SK-N-SH treated with all-trans-retinoic acid at 6 μM for 48 hours (cell line): ENCODE measurements around the gene POFUT1.

Experiments
- ATAC-seq: fragments of 200-7000 bp; cut with Tn5 transposase; 3 replicates; pipeline ENCODE4 v1.9.1; 2020; ENCODE audit warnings: mild to moderate bottlenecking, moderate library complexity
- BACH2 ChIP-seq: fragments of 250-450 bp; sonication (Bioruptor Pico); IDR thresholded peaks from 2 replicates; pipeline ENCODE4 v1.9.0; 2021; ENCODE audit warnings: mild to moderate bottlenecking, borderline replicate concordance
- CSDC2 ChIP-seq: fragments of 250-450 bp; sonication (Bioruptor Pico); IDR thresholded peaks from 2 replicates; pipeline ENCODE4 v1.5.0; 2020; ENCODE audit warnings: mild to moderate bottlenecking, moderate library complexity
- ESRRG ChIP-seq: fragments of 250-450 bp; sonication (Bioruptor Pico); IDR thresholded peaks from 2 replicates; pipeline ENCODE4 v1.6.1; 2021; ENCODE audit warnings: mild to moderate bottlenecking
- GLIS3 ChIP-seq: fragments of 250-450 bp; sonication (Bioruptor Pico); IDR thresholded peaks from 2 replicates; pipeline ENCODE4 v1.5.0; 2020; ENCODE audit warnings: mild to moderate bottlenecking, moderate library complexity
- ISL1 ChIP-seq: fragments of 250-450 bp; sonication (Bioruptor Pico); IDR thresholded peaks from 2 replicates; pipeline ENCODE4 v2.1.2; 2022; ENCODE audit warnings: mild to moderate bottlenecking, moderate library complexity
- PPARA ChIP-seq: fragments of 250-450 bp; sonication (Bioruptor Pico); IDR thresholded peaks from 2 replicates; pipeline ENCODE4 v1.5.0; 2020; ENCODE audit warnings: mild to moderate bottlenecking, borderline replicate concordance
- RARB ChIP-seq: fragments of 250-450 bp; sonication (Bioruptor Pico); IDR thresholded peaks from 2 replicates; pipeline ENCODE4 v1.8.0; 2021; ENCODE audit warnings: mild to moderate bottlenecking, moderate library complexity
- SNAI2 ChIP-seq: fragments of 250-450 bp; sonication (Bioruptor Pico); IDR thresholded peaks from 2 replicates; pipeline ENCODE4 v1.5.0; 2020; ENCODE audit warnings: mild to moderate bottlenecking, moderate library complexity
- TCF4 ChIP-seq: fragments of 250-450 bp; sonication (Bioruptor Pico); IDR thresholded peaks from 2 replicates; pipeline ENCODE4 v1.8.0; 2021; ENCODE audit warnings: mild to moderate bottlenecking, moderate library complexity, borderline replicate concordance
- TOX ChIP-seq: fragments of 250-450 bp; sonication (Bioruptor Pico); IDR thresholded peaks from 2 replicates; pipeline ENCODE4 v1.8.0; 2021; ENCODE audit warnings: mild to moderate bottlenecking, moderate library complexity, borderline replicate concordance
- TSHZ2 ChIP-seq: fragments of 250-450 bp; sonication (Bioruptor Pico); IDR thresholded peaks from 2 replicates; pipeline ENCODE4 v1.5.0; 2020; ENCODE audit warnings: mild to moderate bottlenecking, moderate library complexity
- ZC3H10 ChIP-seq: fragments of 250-450 bp; sonication (Bioruptor Pico); IDR thresholded peaks from 2 replicates; pipeline ENCODE4 v1.5.1; 2021; ENCODE audit warnings: mild to moderate bottlenecking, moderate library complexity
- ZFP3 ChIP-seq: fragments of 250-450 bp; sonication (Bioruptor Pico); IDR thresholded peaks from 2 replicates; pipeline ENCODE4 v1.5.0; 2020; ENCODE audit warnings: mild to moderate bottlenecking, moderate library complexity
- ZFP30 ChIP-seq: fragments of 450-650 bp; formaldehyde crosslinking; IDR thresholded peaks from 2 replicates; pipeline ENCODE4 v1.5.0; 2022; ENCODE audit warnings: mild to moderate bottlenecking, moderate library complexity
- ZNF565 ChIP-seq: fragments of 450-650 bp; formaldehyde crosslinking; conservative IDR thresholded peaks from 2 replicates; pipeline ENCODE4 v1.5.0; 2020; ENCODE audit warnings: low read depth, mild to moderate bottlenecking, moderate library complexity
- ZNF70 ChIP-seq: fragments of 450-650 bp; formaldehyde crosslinking; IDR thresholded peaks from 2 replicates; pipeline ENCODE4 v1.5.0; 2020; ENCODE audit warnings: mild to moderate bottlenecking, moderate library complexity
- ZNF8 ChIP-seq: fragments of 450-650 bp; formaldehyde crosslinking; IDR thresholded peaks from 2 replicates; pipeline ENCODE4 v1.5.0; 2020; ENCODE audit warnings: mild to moderate bottlenecking, moderate library complexity
- TF ChIP-seq, protein P1 (sequence below): fragments of 250-450 bp; sonication (Bioruptor Pico); IDR thresholded peaks from 2 replicates; pipeline ENCODE4 v1.8.0; 2021; ENCODE audit warnings: low read depth, mild to moderate bottlenecking, moderate library complexity, borderline replicate concordance
- TF ChIP-seq, protein P2 (sequence below): fragments of 250-450 bp; sonication (Bioruptor Pico); IDR thresholded peaks from 2 replicates; pipeline ENCODE4 v1.5.1; 2021; ENCODE audit warnings: mild to moderate bottlenecking, moderate library complexity
- TF ChIP-seq, protein P3 (sequence below): fragments of 250-450 bp; sonication (Bioruptor Pico); IDR thresholded peaks from 2 replicates; pipeline ENCODE4 v1.5.1; 2020; ENCODE audit warnings: low read depth, mild to moderate bottlenecking, moderate library complexity
- TF ChIP-seq, protein P4 (sequence below): fragments of 250-450 bp; sonication (Bioruptor Pico); IDR thresholded peaks from 2 replicates; pipeline ENCODE4 v1.8.0; 2020; ENCODE audit warnings: mild to moderate bottlenecking, moderate library complexity, borderline replicate concordance

Gene POFUT1

DNA sequence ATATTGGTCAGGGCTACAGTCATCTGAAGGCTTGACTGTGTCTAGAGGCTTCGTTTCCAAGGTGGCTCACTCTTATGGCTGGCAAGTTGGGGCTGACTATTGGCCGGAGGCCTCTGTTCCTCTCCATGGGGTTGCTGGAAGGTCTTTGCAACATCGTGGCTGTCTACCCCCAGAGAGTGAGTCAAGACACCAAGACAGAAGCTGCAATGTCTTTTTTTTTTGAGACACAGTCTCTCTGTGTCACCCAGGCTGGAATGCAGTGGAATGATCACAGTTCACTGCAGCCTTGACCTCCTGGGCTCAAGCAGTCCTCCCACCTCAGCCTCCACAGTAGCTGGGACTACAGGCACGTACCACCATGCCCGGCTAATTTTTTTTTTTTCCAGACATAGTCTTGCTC, 40.4 kb downstream of the POFUT1 start:
- ATAC-seq = no peak
- TF ChIP-seq, protein P1, sequence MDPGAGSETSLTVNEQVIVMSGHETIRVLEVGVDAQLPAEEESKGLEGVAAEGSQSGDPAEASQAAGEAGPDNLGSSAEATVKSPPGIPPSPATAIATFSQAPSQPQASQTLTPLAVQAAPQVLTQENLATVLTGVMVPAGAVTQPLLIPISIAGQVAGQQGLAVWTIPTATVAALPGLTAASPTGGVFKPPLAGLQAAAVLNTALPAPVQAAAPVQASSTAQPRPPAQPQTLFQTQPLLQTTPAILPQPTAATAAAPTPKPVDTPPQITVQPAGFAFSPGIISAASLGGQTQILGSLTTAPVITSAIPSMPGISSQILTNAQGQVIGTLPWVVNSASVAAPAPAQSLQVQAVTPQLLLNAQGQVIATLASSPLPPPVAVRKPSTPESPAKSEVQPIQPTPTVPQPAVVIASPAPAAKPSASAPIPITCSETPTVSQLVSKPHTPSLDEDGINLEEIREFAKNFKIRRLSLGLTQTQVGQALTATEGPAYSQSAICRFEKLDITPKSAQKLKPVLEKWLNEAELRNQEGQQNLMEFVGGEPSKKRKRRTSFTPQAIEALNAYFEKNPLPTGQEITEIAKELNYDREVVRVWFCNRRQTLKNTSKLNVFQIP (CRISPR knock-in tag) = no peak
- TF ChIP-seq ZNF70 (CRISPR knock-in tag) (no peak), TOX (CRISPR knock-in tag) (no peak), ZC3H10 (CRISPR knock-in tag) (no peak), TSHZ2 (CRISPR knock-in tag) (no peak), ZFP3 (CRISPR knock-in tag) (no peak)
- TF ChIP-seq, protein P2, sequence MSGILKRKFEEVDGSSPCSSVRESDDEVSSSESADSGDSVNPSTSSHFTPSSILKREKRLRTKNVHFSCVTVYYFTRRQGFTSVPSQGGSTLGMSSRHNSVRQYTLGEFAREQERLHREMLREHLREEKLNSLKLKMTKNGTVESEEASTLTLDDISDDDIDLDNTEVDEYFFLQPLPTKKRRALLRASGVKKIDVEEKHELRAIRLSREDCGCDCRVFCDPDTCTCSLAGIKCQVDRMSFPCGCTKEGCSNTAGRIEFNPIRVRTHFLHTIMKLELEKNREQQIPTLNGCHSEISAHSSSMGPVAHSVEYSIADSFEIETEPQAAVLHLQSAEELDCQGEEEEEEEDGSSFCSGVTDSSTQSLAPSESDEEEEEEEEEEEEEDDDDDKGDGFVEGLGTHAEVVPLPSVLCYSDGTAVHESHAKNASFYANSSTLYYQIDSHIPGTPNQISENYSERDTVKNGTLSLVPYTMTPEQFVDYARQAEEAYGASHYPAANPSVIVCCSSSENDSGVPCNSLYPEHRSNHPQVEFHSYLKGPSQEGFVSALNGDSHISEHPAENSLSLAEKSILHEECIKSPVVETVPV (CRISPR knock-in tag) = no peak
- TF ChIP-seq, protein P3, sequence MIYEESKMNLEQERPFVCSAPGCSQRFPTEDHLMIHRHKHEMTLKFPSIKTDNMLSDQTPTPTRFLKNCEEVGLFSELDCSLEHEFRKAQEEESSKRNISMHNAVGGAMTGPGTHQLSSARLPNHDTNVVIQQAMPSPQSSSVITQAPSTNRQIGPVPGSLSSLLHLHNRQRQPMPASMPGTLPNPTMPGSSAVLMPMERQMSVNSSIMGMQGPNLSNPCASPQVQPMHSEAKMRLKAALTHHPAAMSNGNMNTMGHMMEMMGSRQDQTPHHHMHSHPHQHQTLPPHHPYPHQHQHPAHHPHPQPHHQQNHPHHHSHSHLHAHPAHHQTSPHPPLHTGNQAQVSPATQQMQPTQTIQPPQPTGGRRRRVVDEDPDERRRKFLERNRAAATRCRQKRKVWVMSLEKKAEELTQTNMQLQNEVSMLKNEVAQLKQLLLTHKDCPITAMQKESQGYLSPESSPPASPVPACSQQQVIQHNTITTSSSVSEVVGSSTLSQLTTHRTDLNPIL (CRISPR knock-in tag) = no peak
- TF ChIP-seq, protein P4, sequence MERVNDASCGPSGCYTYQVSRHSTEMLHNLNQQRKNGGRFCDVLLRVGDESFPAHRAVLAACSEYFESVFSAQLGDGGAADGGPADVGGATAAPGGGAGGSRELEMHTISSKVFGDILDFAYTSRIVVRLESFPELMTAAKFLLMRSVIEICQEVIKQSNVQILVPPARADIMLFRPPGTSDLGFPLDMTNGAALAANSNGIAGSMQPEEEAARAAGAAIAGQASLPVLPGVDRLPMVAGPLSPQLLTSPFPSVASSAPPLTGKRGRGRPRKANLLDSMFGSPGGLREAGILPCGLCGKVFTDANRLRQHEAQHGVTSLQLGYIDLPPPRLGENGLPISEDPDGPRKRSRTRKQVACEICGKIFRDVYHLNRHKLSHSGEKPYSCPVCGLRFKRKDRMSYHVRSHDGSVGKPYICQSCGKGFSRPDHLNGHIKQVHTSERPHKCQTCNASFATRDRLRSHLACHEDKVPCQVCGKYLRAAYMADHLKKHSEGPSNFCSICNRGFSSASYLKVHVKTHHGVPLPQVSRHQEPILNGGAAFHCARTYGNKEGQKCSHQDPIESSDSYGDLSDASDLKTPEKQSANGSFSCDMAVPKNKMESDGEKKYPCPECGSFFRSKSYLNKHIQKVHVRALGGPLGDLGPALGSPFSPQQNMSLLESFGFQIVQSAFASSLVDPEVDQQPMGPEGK (CRISPR knock-in tag) = no peak

- ATAC-seq = no peak
- TF ChIP-seq PPARA (no peak), CSDC2 (CRISPR knock-in tag) (no peak), TSHZ2 (CRISPR knock-in tag) (no peak), ZNF8 (CRISPR knock-in tag) (no peak), BACH2 (CRISPR knock-in tag) (no peak), ESRRG (CRISPR knock-in tag) (no peak), ZFP30 (CRISPR knock-in tag) (no peak), TCF4 (no peak), ZNF70 (CRISPR knock-in tag) (no peak), ZFP3 (CRISPR knock-in tag) (no peak), ZC3H10 (CRISPR knock-in tag) (no peak), ISL1 (CRISPR knock-in tag) (no peak), GLIS3 (CRISPR knock-in tag) (no peak), ZNF565 (CRISPR knock-in tag) (no peak), SNAI2 (CRISPR knock-in tag) (no peak), RARB (CRISPR knock-in tag) (no peak)
- TF ChIP-seq, protein P1 (CRISPR knock-in tag) = no peak
- TF ChIP-seq, protein P4 (CRISPR knock-in tag) = no peak
- TF ChIP-seq, protein P2 (CRISPR knock-in tag) = no peak
Measured at GRCh38 chr20:32249030-32249738, 41.5 kb downstream of the POFUT1 start.
